Measurements from ENCODE around the gene AGPAT4.

GRCh38 chr6:161303628-161304340 is 29.9 kb upstream of the AGPAT4 start:
- no peak for TF ChIP-seq CTCF (IDR thresholded peaks at IDR 0.05)
- no peak for TF ChIP-seq POLR2A (IDR thresholded peaks at IDR 0.05)
- no peak for TF ChIP-seq EP300 (IDR thresholded peaks at IDR 0.05)
